HCT116 (cell line): ENCODE measurements around the gene CCDC192. TPM values are rescaled to one million over a fixed set of nuclear protein-coding genes. Genes with fewer than 3 reads are reported as not detected.

Experiments used
- ATAC-seq: fragments of 200-7000 bp; cut with Tn5 transposase; 2 replicates; pipeline ENCODE4 v1.9.1; 2020; ENCODE audit warnings: mild to moderate bottlenecking, moderate library complexity
- BruUV-seq: library from RNA; stranded (reverse); fragments of 400-500 nt; replicated peaks from 2 replicates; lab custom pipeline; 2021; lab: Mats Ljungman, UMichigan
- CTCF ChIA-PET: fragments of 300-600 bp; sonication (Branson Sonifier 250); formaldehyde crosslinking; loops from one replicate; lab custom pipeline; 2021; ENCODE audit warnings: antibody characterized with exemption; lab: Charles Lee
- POLR2A ChIA-PET: fragments of 300-600, 350-600 bp; sonication (Branson Sonifier 250); formaldehyde crosslinking; loops from one replicate; lab custom pipeline; 2021; ENCODE audit warnings: antibody characterized with exemption; lab: Charles Lee
- RAD21 ChIA-PET, 2 experiments: fragments of 300-600 bp; sonication (Branson Sonifier 250); formaldehyde crosslinking; loops; one replicate each; lab custom pipeline; 2023; ENCODE audit warnings: low total read pairs in 2 of 2; ENCODE audit not compliant: uncharacterized antibody in 2 of 2, unreplicated experiment in 2 of 2, low non-redundant PET in 1 of 2; lab: Charles Lee
- DNase-seq: peaks from one replicate; pipeline ENCODE4 v3.0.0-alpha.2; 2010; ENCODE audit warnings: low read depth, low spot score
- H2AFZ ChIP-seq: fragments of 200-600 bp; shearing (Covaris generic), sonication (generic); 2 replicates; pipeline ENCODE4 v1.6.1; 2017; ENCODE audit warnings: low read depth, mixed run types, mixed read lengths, antibody characterized with exemption, low read length; ENCODE audit not compliant: poor library complexity, severe bottlenecking
- H3K27ac ChIP-seq: 2 replicates; pipeline ENCODE4 v1.5.1; 2012; ENCODE audit warnings: low read depth, low read length
- H3K27me3 ChIP-seq: fragments of 200-600 bp; sonication (generic); 2 replicates; pipeline ENCODE4 v1.6.1; 2016; ENCODE audit warnings: mixed run types, low read length, mixed read lengths; ENCODE audit not compliant: insufficient read depth
- H3K36me3 ChIP-seq, 2 experiments: fragments of 200-500 bp in 1 of 2; fragments of 200-600 bp in 1 of 2; sonication (Bioruptor generic) in 1 of 2; sonication (generic) in 1 of 2; 2 replicates each; pipeline versions ENCODE4 v1.5.1 to v1.6.1; 2014 to 2016; ENCODE audit warnings: low read length in 2 of 2, inconsistent platforms in 1 of 2, mixed read lengths in 1 of 2, mixed run types in 1 of 2; ENCODE audit not compliant: insufficient read depth in 2 of 2, control insufficient read depth in 1 of 2
- H3K4me1 ChIP-seq, 2 experiments: fragments of 200-600 bp in 1 of 2; sonication (generic) in 1 of 2; 2 replicates each; pipeline versions ENCODE4 v1.5.1 to v1.6.1; 2012 to 2017; ENCODE audit warnings: low read length in 2 of 2, inconsistent platforms in 1 of 2, mild to moderate bottlenecking in 1 of 2, mixed read lengths in 1 of 2, mixed run types in 1 of 2, moderate library complexity in 1 of 2; ENCODE audit not compliant: insufficient read depth in 2 of 2, control insufficient read depth in 1 of 2
- H3K4me2 ChIP-seq: fragments of 200-600 bp; sonication (generic); 2 replicates; pipeline ENCODE4 v1.6.1; 2017; ENCODE audit warnings: mixed run types, low read length, mixed read lengths
- H3K4me3 ChIP-seq, 2 experiments: fragments of 200-600 bp in 1 of 2; sonication (generic) in 1 of 2; replicated peaks in 1 of 2; 2 replicates each; pipeline ENCODE4 v1.5.1; 2011 to 2016; ENCODE audit warnings: low read length in 2 of 2, control low read depth in 1 of 2, low read depth in 1 of 2, mild to moderate bottlenecking in 1 of 2, mixed read lengths in 1 of 2, mixed run types in 1 of 2
- H3K79me2 ChIP-seq: fragments of 200-600 bp; sonication (generic); 2 replicates; pipeline ENCODE4 v1.6.1; 2017; ENCODE audit warnings: mild to moderate bottlenecking, mixed run types, low read length, moderate library complexity, mixed read lengths; ENCODE audit not compliant: insufficient read depth
- H3K9ac ChIP-seq: fragments of 200-600 bp; sonication (generic); 2 replicates; pipeline ENCODE4 v1.6.1; 2016; ENCODE audit warnings: low read length, mixed read lengths
- H3K9me2 ChIP-seq: fragments of 200-600 bp; sonication (generic), shearing (Covaris generic); 2 replicates; pipeline ENCODE4 v1.6.1; 2017; ENCODE audit warnings: mixed run types, mild to moderate bottlenecking, moderate library complexity; ENCODE audit not compliant: insufficient read depth
- H3K9me3 ChIP-seq, 2 experiments: fragments of 200-500 bp in 1 of 2; fragments of 200-600 bp in 1 of 2; sonication (Bioruptor generic) in 1 of 2; sonication (generic) in 1 of 2; 2 replicates each; pipeline ENCODE4 v1.6.1; 2014 to 2017; ENCODE audit warnings: low read length in 2 of 2, mixed read lengths in 2 of 2, inconsistent platforms in 1 of 2, low read depth in 1 of 2, mild to moderate bottlenecking in 1 of 2, mixed run types in 1 of 2, moderate library complexity in 1 of 2; ENCODE audit not compliant: control insufficient read depth in 1 of 2, insufficient read depth in 1 of 2
- H4K20me1 ChIP-seq: fragments of 200-600 bp; sonication (generic), shearing (Covaris generic); 2 replicates; pipeline ENCODE4 v1.6.1; 2017; ENCODE audit warnings: mixed run types, mild to moderate bottlenecking, moderate library complexity; ENCODE audit not compliant: insufficient read depth
- ATF3 ChIP-seq: IDR thresholded peaks from 2 replicates; pipeline ENCODE4 v1.6.1; 2012
- CBX3 ChIP-seq: IDR thresholded peaks from 2 replicates; pipeline ENCODE4 v1.6.1; 2012; ENCODE audit warnings: low read depth
- CEBPB ChIP-seq: IDR thresholded peaks from 2 replicates; pipeline ENCODE4 v1.6.1; 2012; ENCODE audit warnings: low read depth
- ELF1 ChIP-seq: IDR thresholded peaks from 2 replicates; pipeline ENCODE4 v1.6.1; 2012; ENCODE audit warnings: low read depth, borderline replicate concordance
- EZH2phosphoT487 ChIP-seq: fragments of 200-600 bp; IDR thresholded peaks from 2 replicates; pipeline ENCODE4 v1.6.1; 2018; ENCODE audit warnings: antibody characterized with exemption, borderline replicate concordance
- FOSL1 ChIP-seq: IDR thresholded peaks from 2 replicates; pipeline ENCODE4 v1.6.1; 2012; ENCODE audit warnings: low read depth
- JUND ChIP-seq: IDR thresholded peaks from 2 replicates; pipeline ENCODE4 v1.6.1; 2012
- MAX ChIP-seq: IDR thresholded peaks from 2 replicates; pipeline ENCODE4 v1.6.1; 2012
- POLR2A ChIP-seq: IDR thresholded peaks from 2 replicates; pipeline ENCODE4 v1.7.0; 2011; ENCODE audit warnings: borderline replicate concordance; ENCODE audit not compliant: insufficient read depth, insufficient read length; ENCODE audit errors: extremely low read depth
- POLR2AphosphoS5 ChIP-seq: IDR thresholded peaks from 2 replicates; pipeline ENCODE4 v1.6.1; 2011; ENCODE audit warnings: mild to moderate bottlenecking, low read depth, low read length, moderate library complexity
- REST ChIP-seq: IDR thresholded peaks from 2 replicates; pipeline ENCODE4 v1.6.1; 2012; ENCODE audit warnings: low read depth
- SIN3A ChIP-seq: IDR thresholded peaks from 2 replicates; pipeline ENCODE4 v1.6.1; 2012; ENCODE audit warnings: low read depth
- SRF ChIP-seq: IDR thresholded peaks from 2 replicates; pipeline ENCODE4 v1.6.1; 2012; ENCODE audit warnings: low read depth
- TCF7L2 ChIP-seq: IDR thresholded peaks from 2 replicates; pipeline ENCODE4 v1.7.0; 2011; ENCODE audit warnings: borderline replicate concordance, inconsistent platforms; ENCODE audit not compliant: insufficient read depth, insufficient read length; ENCODE audit errors: extremely low read depth
- YY1 ChIP-seq: IDR thresholded peaks from 2 replicates; pipeline ENCODE4 v1.6.1; 2011; ENCODE audit warnings: low read length, low read depth, moderate library complexity, mild to moderate bottlenecking; ENCODE audit not compliant: insufficient replicate concordance; ENCODE audit errors: extremely low read depth
- ZBTB33 ChIP-seq: IDR thresholded peaks from 2 replicates; pipeline ENCODE4 v1.6.1; 2011; ENCODE audit warnings: mild to moderate bottlenecking, low read length, moderate library complexity; ENCODE audit not compliant: insufficient replicate concordance; ENCODE audit errors: extremely low read depth
- ZFX ChIP-seq: fragments of 450-650 bp; IDR thresholded peaks from 2 replicates; pipeline ENCODE4 v1.6.1; 2017
- intact Hi-C: fragments of 100-400 bp; cut with micrococcal nuclease; formaldehyde crosslinking; loops from 2 replicates; pipeline ENCODE4 v1.10.0; 2022
- total RNA-seq: library from RNA; stranded (reverse); gene quantifications from one replicate; pipeline ENCODE4 v1.2.1, GENCODE V29; 2021; ENCODE audit not compliant: unreplicated experiment

Gene CCDC192
- total RNA-seq, 1 experiment from 2014 or later: not detected

GRCh38 chr5:127976525-127976924, 273.3 kb downstream of the CCDC192 start:
- H3K36me3 ChIP-seq: no peaks in the 10 kb centered on the region
- intact Hi-C loops: no loop called here
- no peak overlapping the region for H3K27ac ChIP-seq
- H3K4me3 ChIP-seq: no peak overlapping the region
- ChIA-PET POLR2A (no interaction called here), RAD21 (no interaction called here), CTCF (no interaction called here)
- H4K20me1 ChIP-seq: no peaks in the 10 kb centered on the region
- DNase-seq: no peak
- H3K9me3 ChIP-seq: no peaks in the 10 kb centered on the region
- no peaks in the 10 kb centered on the region for H3K27me3 ChIP-seq
- no peaks in the 10 kb centered on the region for H3K4me1 ChIP-seq
- 0 out of 2 replicates have a peak, but pooled peaks cover 3% of the 10 kb centered on the region for H3K9me2 ChIP-seq
- H2AFZ ChIP-seq: no peak overlapping the region
- BruUV-seq: no TSS peak
- H3K4me2 ChIP-seq: no peak overlapping the region
- TF ChIP-seq MAX (no peak), FOSL1 (no peak), REST (no peak), TCF7L2 (no peak), ATF3 (no peak), SIN3A (no peak), CBX3 (no peak), POLR2AphosphoS5 (no peak), JUND (no peak), ZBTB33 (no peak), EZH2phosphoT487 (no peak), CEBPB (no peak), SRF (no peak), YY1 (no peak), ELF1 (no peak), POLR2A (no peak), ZFX (no peak)
- H3K9ac ChIP-seq: no peak overlapping the region
- ATAC-seq: no peak
- H3K79me2 ChIP-seq: no peaks in the 10 kb centered on the region
